ENCODE measurements around the gene BAG1.

- no peak for TF ChIP-seq POLR2AphosphoS5 (IDR thresholded peaks at IDR 0.05; ENCODE audit: low read depth, low read length)
- no peak for TF ChIP-seq POLR2A (IDR thresholded peaks at IDR 0.05; ENCODE audit: low read depth, low read length)
Measured at GRCh38 chr9:33221568-33221884, 43.0 kb downstream of the BAG1 start.
